ENCODE results near the gene SMURF1. TPM values are rescaled to one million over a fixed set of nuclear protein-coding genes. Genes with fewer than 3 reads are reported as not detected.

The SMURF1 gene
- total RNA-seq, 1 donor = 23.5 TPM

GRCh38 chr7:98985406-98985805 is 158.5 kb downstream of the SMURF1 start:
- H3K9me3 ChIP-seq (ENCODE audit: low read depth, low read length) = no peaks in the 10 kb centered on the region
- no peak overlapping the region for H3K4me2 ChIP-seq (ENCODE audit: insufficient read depth, low read length)
- peaks cover 79% of the 10 kb centered on the region for H3K36me3 ChIP-seq (ENCODE audit: insufficient read depth, low read length)

DNA sequence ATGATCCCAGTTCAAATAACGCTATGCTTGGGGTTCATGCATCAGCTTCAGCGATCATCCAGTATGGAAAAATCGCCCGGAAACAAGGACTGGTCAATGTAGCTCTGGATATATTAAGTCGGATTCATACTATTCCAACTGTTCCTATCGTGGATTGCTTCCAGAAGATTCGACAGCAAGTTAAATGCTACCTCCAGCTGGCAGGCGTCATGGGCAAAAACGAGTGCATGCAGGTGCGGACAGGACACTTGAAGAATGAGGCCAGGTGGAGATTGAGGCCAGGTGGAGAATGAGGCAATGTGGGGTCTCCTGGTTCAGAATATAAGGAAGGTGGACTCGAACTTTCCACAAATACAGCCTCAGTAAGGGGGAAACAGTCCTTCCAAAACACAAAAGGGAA is 159.8 kb downstream of the SMURF1 start:
- Histone ChIP-seq H4K20me1 (ENCODE audit: insufficient read depth, low read length) (no peaks in the 10 kb centered on the region), H3K27ac (ENCODE audit: low read depth, low read length) (no peak overlapping the region), H3K4me3 (ENCODE audit: insufficient read depth, low read length) (no peak overlapping the region), H3K36me3 (ENCODE audit: insufficient read depth, low read length) (peaks cover 81% of the 10 kb centered on the region), H3K4me1 (ENCODE audit: insufficient read depth, low read length) (no peaks in the 10 kb centered on the region), H3K9me3 (ENCODE audit: low read depth, low read length) (no peaks in the 10 kb centered on the region), H2AFZ (ENCODE audit: low read length) (no peak overlapping the region), H3K4me2 (ENCODE audit: insufficient read depth, low read length) (no peak overlapping the region), H3K27me3 (ENCODE audit: insufficient read depth, low read length) (no peaks in the 10 kb centered on the region), H3K79me2 (ENCODE audit: insufficient read depth, low read length) (no peaks in the 10 kb centered on the region)
- TF ChIP-seq, protein P1, sequence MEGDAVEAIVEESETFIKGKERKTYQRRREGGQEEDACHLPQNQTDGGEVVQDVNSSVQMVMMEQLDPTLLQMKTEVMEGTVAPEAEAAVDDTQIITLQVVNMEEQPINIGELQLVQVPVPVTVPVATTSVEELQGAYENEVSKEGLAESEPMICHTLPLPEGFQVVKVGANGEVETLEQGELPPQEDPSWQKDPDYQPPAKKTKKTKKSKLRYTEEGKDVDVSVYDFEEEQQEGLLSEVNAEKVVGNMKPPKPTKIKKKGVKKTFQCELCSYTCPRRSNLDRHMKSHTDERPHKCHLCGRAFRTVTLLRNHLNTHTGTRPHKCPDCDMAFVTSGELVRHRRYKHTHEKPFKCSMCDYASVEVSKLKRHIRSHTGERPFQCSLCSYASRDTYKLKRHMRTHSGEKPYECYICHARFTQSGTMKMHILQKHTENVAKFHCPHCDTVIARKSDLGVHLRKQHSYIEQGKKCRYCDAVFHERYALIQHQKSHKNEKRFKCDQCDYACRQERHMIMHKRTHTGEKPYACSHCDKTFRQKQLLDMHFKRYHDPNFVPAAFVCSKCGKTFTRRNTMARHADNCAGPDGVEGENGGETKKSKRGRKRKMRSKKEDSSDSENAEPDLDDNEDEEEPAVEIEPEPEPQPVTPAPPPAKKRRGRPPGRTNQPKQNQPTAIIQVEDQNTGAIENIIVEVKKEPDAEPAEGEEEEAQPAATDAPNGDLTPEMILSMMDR (IDR thresholded peaks at IDR 0.05; ENCODE audit: extremely low read depth, low read depth, low read length) = no peak
- peak; percentile 50 for DNase-seq (ENCODE audit: insufficient read length, low spot score, missing footprints)

More at GRCh38 chr7:98985406-98985805, 158.5 kb downstream of the SMURF1 start:
- Histone ChIP-seq H3K79me2 (ENCODE audit: insufficient read depth, low read length) (no peaks in the 10 kb centered on the region), H3K27ac (ENCODE audit: low read depth, low read length) (no peak overlapping the region), H2AFZ (ENCODE audit: low read length) (no peak overlapping the region), H3K4me3 (ENCODE audit: insufficient read depth, low read length) (no peak overlapping the region), H3K4me1 (ENCODE audit: insufficient read depth, low read length) (no peaks in the 10 kb centered on the region), H4K20me1 (ENCODE audit: insufficient read depth, low read length) (no peaks in the 10 kb centered on the region), H3K27me3 (ENCODE audit: insufficient read depth, low read length) (no peaks in the 10 kb centered on the region)
- TF ChIP-seq, protein P1 (IDR thresholded peaks at IDR 0.05; ENCODE audit: extremely low read depth, low read depth, low read length) = no peak
- DNase-seq (ENCODE audit: insufficient read length, low spot score, missing footprints) = peak; percentile 5

- Histone ChIP-seq H3K79me2 (ENCODE audit: insufficient read depth, low read length) (no peaks in the 10 kb centered on the region), H3K4me1 (ENCODE audit: insufficient read depth, low read length) (no peaks in the 10 kb centered on the region), H4K20me1 (ENCODE audit: insufficient read depth, low read length) (no peaks in the 10 kb centered on the region), H3K4me2 (ENCODE audit: insufficient read depth, low read length) (no peak overlapping the region), H3K4me3 (ENCODE audit: insufficient read depth, low read length) (no peak overlapping the region), H3K36me3 (ENCODE audit: insufficient read depth, low read length) (peaks cover 82% of the 10 kb centered on the region), H3K9me3 (ENCODE audit: low read depth, low read length) (no peaks in the 10 kb centered on the region), H3K27me3 (ENCODE audit: insufficient read depth, low read length) (no peaks in the 10 kb centered on the region), H2AFZ (ENCODE audit: low read length) (no peak overlapping the region), H3K27ac (ENCODE audit: low read depth, low read length) (no peak overlapping the region)
- no peak for DNase-seq (ENCODE audit: insufficient read length, low spot score, missing footprints)
- TF ChIP-seq, protein P1 (IDR thresholded peaks at IDR 0.05; ENCODE audit: extremely low read depth, low read depth, low read length) = no peak
These were observed 161.2 kb downstream of the SMURF1 start for GRCh38 chr7:98982686-98983085.

- Histone ChIP-seq H3K4me1 (ENCODE audit: insufficient read depth, low read length) (no peaks in the 10 kb centered on the region), H4K20me1 (ENCODE audit: insufficient read depth, low read length) (no peaks in the 10 kb centered on the region), H3K4me3 (ENCODE audit: insufficient read depth, low read length) (no peak overlapping the region), H3K9me3 (ENCODE audit: low read depth, low read length) (no peaks in the 10 kb centered on the region), H3K36me3 (ENCODE audit: insufficient read depth, low read length) (peaks cover 91% of the 10 kb centered on the region), H3K27ac (ENCODE audit: low read depth, low read length) (no peak overlapping the region), H3K79me2 (ENCODE audit: insufficient read depth, low read length) (no peaks in the 10 kb centered on the region), H2AFZ (ENCODE audit: low read length) (no peak overlapping the region), H3K4me2 (ENCODE audit: insufficient read depth, low read length) (no peak overlapping the region), H3K27me3 (ENCODE audit: insufficient read depth, low read length) (no peaks in the 10 kb centered on the region)
- peak; percentile 14 for DNase-seq (ENCODE audit: insufficient read length, low spot score, missing footprints)
- TF ChIP-seq, protein P1 (IDR thresholded peaks at IDR 0.05; ENCODE audit: extremely low read depth, low read depth, low read length) = no peak
These were observed 162.2 kb downstream of the SMURF1 start for GRCh38 chr7:98981701-98982100.
